ENCODE measurements around the gene CD2AP. TPM values are rescaled to one million over a fixed set of nuclear protein-coding genes. Genes with fewer than 3 reads are reported as not detected.
"Not testable (repeated sequence)": the region's sequence is repeated elsewhere in the genome, so short reads cannot be mapped to it uniquely, and the experiment has no call there.

The CD2AP gene, protein sequence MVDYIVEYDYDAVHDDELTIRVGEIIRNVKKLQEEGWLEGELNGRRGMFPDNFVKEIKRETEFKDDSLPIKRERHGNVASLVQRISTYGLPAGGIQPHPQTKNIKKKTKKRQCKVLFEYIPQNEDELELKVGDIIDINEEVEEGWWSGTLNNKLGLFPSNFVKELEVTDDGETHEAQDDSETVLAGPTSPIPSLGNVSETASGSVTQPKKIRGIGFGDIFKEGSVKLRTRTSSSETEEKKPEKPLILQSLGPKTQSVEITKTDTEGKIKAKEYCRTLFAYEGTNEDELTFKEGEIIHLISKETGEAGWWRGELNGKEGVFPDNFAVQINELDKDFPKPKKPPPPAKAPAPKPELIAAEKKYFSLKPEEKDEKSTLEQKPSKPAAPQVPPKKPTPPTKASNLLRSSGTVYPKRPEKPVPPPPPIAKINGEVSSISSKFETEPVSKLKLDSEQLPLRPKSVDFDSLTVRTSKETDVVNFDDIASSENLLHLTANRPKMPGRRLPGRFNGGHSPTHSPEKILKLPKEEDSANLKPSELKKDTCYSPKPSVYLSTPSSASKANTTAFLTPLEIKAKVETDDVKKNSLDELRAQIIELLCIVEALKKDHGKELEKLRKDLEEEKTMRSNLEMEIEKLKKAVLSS
- total RNA-seq (10 to 100 TPM; 30.7 to 32.2 TPM), polyA plus RNA-seq (1 to 10 TPM; 7.3 to 7.9 (median 7.7) TPM), total RNA-seq (76.4 to 117 (median 102) reads per million in 6 experiments)

DNA sequence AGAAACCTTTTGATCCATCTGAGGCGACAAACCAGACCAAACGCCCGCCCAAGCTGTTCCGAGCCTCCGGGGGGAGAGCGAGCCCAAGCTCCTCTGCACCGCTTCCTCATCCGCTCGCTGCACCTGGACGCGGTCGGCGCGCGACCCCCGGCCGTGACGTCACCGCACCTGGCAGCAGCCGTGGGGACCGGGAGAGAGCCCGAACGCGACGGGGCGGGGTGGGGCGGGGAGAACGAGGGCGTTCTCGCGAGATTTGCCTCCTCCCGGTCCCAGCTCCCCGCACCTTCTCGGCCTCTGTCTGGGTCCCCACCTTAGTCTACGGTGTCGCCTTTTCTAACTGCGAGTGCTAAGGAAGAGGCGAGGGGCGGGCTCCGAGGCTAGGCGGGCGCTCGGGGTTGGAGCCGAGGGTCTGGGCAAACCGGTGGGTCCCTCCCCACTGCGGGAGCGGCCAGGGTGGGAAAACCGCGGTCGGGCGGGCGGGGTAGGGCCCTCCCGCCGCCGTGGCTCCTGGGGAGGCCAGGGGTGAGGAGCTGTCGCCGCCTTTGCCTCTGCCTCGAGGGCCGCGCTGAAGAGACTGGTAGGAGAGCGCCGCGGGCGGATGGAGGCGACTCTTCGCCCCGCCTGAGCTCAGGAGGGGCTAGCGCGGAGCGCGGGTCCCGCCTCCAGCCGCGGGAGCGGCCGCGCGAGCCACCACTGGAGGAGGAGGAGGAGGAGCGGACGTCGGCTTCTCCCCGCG lies at the start of gene CD2AP:
Gene CD2AP, plus strand, starts transcription at position 293 of the 736 bp plus-strand sequence. CDS start 456 bp downstream, outside the sequence.
- no peaks in the 10 kb centered on the region for H3K9me3 Mint-ChIP-seq
- H3K4me3 Mint-ChIP-seq: peak within 1 kb of the TSS; percentile 95 to 100 (median 99)
- no peaks in the 10 kb centered on the region for H3K27me3 Mint-ChIP-seq
- POLR2A ChIA-PET: interaction anchor here (0.6 to 3.4 kb wide), 13 partner anchors 9 to 235 kb away, joined by 3 to 26 read pairs (median 5); no protein-coding TSS in a partner anchor
- peak within 1 kb of the TSS; percentile 95 to 100 (median 98) for H3K27ac Mint-ChIP-seq
- H3K4me1 Mint-ChIP-seq: peaks cover 18 to 52% (median 46%) of the 10 kb centered on the region in 4 donors
- H3K36me3 Mint-ChIP-seq: no peaks in the 10 kb centered on the region
- DNase-seq: peak; percentile 89 to 97 (median 94)
- peak; percentile 78 to 84 for ATAC-seq

DNA sequence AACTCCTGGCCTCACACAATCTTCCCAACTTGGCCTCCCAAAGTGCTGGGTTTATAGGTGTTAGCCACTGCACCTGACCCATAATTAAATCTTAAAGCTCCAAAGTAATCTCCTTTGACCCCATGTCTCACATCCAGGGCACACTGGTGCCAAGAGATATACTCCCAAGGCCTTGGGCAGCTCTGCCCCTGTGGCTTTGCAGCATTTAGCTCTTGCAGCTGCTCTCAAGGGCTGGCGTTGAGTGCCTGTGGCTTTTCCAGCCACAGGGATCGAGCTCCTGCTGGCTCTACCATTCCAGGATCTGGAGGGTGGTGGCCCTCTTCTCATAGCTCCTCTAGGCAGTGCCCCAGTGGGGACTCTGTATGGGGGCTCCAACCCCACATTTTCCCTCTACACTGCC lies 49.3 kb upstream of the CD2AP start:
- Mint-ChIP-seq H3K36me3 (peaks cover 0 to 29% (median 13%) of the 10 kb centered on the region in 3 donors), H3K27ac (no peak overlapping the region), H3K4me1 (no peaks in the 10 kb centered on the region), H3K27me3 (peaks cover 0 to 2% (median 0%) of the 10 kb centered on the region in 5 donors), H3K4me3 (no peak overlapping the region), H3K9me3 (peaks cover 0 to 52% (median 23%) of the 10 kb centered on the region in 9 donors)
- ATAC-seq (no peak), DNase-seq (no peak)
- POLR2A ChIA-PET: no interaction called here

DNA sequence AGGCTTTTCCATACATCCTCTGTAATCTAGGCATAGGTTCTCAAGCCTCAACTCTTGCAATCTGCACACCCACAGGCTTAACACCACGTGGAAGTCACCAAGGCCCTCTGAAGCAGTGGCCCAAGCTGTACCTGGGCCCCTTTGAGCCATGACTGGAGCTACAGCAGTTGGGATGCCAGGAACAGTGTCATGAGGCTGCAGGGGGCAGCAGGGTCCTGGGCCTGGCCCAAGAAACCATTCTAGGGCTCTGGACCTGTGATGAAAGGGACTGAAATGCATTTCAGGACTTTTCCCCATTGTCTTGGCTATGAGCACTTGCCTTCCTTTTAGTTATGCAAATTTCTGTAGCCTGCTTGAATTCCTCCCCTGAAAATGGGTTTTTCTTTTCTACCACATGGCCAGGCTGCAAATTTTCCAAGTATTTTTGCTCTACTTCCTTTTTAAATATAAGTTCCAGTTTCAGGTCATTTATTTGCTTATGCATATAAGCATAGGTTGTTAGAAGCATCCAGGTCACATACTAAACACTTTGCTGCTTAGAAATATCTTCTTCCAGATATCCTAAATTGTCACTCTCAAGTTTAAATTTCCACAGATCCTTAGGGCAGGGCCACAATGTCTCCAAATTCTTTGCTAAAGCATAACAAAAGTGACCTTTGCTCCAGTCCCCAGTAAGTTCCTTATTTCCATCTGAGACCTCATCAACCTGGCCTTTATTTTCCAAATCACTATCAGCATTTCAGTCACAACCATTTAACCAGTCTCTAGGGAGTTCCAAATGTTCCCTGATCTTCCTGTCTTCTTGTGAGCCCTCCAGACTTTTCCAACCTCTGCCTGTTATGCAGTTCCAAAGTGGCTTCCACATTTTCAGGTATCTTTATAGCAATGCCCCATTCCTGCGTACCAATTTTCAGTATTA lies 48.6 kb upstream of the CD2AP start:
- Mint-ChIP-seq H3K36me3 (peaks cover 0 to 29% (median 13%) of the 10 kb centered on the region in 3 donors), H3K9me3 (peaks cover 0 to 52% (median 23%) of the 10 kb centered on the region in 9 donors), H3K4me3 (no peak overlapping the region), H3K27me3 (peaks cover 0 to 2% (median 0%) of the 10 kb centered on the region in 5 donors), H3K4me1 (no peaks in the 10 kb centered on the region), H3K27ac (no peak overlapping the region)
- DNase-seq: no peak
- POLR2A ChIA-PET: no interaction called here
- no peak for ATAC-seq

DNA sequence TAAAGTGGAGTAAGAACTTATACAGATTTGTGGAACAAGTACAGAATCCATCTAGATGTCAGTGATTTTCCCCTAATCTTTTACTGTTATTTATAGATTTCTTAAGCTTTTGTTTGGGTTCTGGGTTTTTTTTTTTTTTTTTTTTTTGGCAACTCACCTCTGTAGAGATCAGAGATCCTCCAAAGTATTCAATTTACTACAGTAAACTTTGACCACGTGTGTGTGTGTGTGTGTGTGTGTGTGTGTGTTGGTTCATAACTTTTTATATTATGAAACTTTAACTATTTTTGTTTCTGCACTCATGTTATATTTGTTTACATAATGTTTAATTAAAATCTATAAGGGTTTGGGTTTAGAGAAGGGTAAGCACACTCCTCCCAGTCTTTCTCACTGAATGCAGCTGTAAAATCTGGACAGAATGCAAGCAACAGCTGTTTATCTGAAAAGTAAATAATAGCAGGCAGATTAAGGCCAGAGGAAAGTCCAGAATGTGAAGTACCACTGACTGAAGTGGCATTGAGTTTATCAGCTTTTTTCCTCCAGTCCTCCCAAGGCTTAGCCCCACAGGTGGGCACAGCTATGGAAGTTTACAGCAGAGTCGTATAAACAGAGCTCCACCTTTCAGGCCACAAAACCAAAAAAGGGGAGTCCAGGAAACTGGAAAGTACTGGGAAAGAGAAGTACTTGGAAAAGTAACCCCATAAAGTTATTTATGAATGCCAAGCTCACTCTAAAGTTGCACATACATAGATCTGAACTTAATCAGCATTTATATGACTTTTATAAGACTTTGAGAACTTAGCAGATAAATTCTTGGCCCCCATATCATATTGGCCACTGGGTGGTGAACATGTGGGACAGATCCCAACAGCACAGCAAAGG lies 43.0 kb upstream of the CD2AP start:
- Mint-ChIP-seq H3K9me3 (peaks cover 0 to 31% (median 16%) of the 10 kb centered on the region in 9 donors), H3K36me3 (peaks cover 0 to 19% (median 7%) of the 10 kb centered on the region in 3 donors), H3K4me3 (no peak overlapping the region), H3K4me1 (peaks cover 0 to 22% (median 0%) of the 10 kb centered on the region in 4 donors), H3K27ac (no peak overlapping the region), H3K27me3 (peaks cover 0 to 2% (median 0%) of the 10 kb centered on the region in 5 donors)
- DNase-seq (no peak), ATAC-seq (no peak)
- POLR2A ChIA-PET: no interaction called here

DNA sequence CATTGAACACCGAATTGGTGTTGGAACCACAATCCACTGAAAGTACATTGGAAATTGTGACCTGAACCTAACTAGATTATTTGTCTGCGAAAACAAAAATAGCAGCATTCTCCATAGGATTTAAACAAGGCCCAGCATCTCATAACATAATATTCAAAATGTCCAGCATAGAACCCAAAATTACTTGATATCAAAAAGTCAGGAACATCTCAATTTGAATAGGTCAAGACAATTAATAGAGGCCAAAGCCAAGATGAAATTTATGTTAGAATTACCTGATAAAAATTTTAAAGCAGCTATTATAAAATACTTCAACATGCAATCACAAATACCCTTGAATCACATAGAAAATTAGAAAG lies 42.4 kb upstream of the CD2AP start:
- Mint-ChIP-seq H3K4me3 (no peak overlapping the region), H3K9me3 (peaks cover 0 to 25% (median 12%) of the 10 kb centered on the region in 9 donors), H3K36me3 (peaks cover 0 to 17% (median 7%) of the 10 kb centered on the region in 3 donors), H3K27ac (no peak overlapping the region), H3K4me1 (peaks cover 0 to 25% (median 0%) of the 10 kb centered on the region in 4 donors), H3K27me3 (peaks cover 0 to 2% (median 0%) of the 10 kb centered on the region in 5 donors)
- POLR2A ChIA-PET: no interaction called here
- ATAC-seq: no peak
- DNase-seq: no peak

DNA sequence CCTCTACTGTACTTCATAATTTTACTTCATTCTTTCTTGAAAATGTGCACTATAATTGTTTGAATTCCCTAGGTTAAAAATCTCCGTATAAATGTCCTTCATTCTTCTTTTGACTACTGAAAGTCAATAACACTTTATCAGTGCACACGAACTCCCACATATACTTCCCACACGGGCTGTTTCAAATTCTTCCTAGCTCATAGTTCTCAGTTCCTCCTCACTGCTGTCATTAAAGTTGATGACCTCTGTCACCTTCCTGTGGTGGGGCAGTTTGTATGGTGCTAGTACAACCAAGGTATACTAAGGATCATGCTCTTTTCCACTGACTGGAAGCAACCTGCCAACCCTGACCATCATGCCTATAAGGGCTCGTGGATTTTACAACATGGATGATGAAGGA lies 40.0 kb upstream of the CD2AP start:
- Mint-ChIP-seq H3K27ac (no peak overlapping the region), H3K27me3 (no peaks in the 10 kb centered on the region), H3K4me3 (no peak overlapping the region), H3K36me3 (peaks cover 0 to 4% (median 0%) of the 10 kb centered on the region in 3 donors), H3K9me3 (peaks cover 0 to 4% (median 2%) of the 10 kb centered on the region in 9 donors), H3K4me1 (peaks cover 0 to 28% (median 0%) of the 10 kb centered on the region in 4 donors)
- ATAC-seq (no peak), DNase-seq (no peak)
- POLR2A ChIA-PET: no interaction called here

DNA sequence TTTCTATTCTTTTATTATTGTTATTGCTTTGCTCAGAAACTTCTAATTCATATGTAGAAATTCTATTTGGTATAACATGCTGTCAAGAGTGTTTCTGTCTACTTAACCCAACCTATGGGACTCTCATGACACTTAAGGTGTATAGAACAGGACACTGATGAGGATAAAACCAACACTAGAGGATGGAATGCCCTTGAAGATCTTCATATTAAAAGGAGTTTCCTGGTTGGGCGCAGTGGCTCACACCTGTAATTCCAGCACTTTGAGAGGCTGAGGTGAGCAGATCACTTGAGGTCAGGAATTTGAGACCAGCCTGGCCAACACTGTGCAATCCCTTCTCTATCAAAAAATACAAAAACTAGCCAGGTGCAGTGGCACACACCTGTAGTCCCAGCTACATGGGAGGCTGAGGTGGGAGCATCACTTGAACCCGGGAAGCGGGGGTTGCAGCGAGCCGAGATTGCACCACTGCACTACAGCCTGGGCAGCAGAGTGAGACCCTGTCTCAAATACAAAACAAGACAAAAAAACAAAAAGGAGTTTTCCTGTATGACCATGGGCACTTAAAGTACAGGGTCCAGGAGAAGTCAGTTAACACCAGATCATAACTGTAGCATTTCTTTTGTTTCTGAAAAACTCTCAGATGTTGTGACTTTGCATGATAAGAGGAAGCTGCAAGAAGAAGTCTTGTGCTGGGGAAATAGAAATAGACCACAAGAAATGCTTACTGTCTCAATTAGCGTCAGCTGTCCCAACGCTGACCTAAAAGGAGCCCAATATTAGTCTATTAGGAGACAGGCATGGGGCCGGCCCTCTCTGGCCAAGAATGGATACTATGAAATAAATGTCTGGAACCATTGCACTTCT lies 38.9 kb upstream of the CD2AP start:
- peaks cover 0 to 28% (median 0%) of the 10 kb centered on the region in 4 donors for H3K4me1 Mint-ChIP-seq
- no peak overlapping the region for H3K4me3 Mint-ChIP-seq
- H3K9me3 Mint-ChIP-seq: peaks cover 0 to 4% (median 2%) of the 10 kb centered on the region in 9 donors
- ATAC-seq (no peak), DNase-seq (no peak)
- H3K36me3 Mint-ChIP-seq: peaks cover 0 to 4% (median 0%) of the 10 kb centered on the region in 3 donors
- no peak overlapping the region for H3K27ac Mint-ChIP-seq
- POLR2A ChIA-PET: no interaction called here
- no peaks in the 10 kb centered on the region for H3K27me3 Mint-ChIP-seq

DNA sequence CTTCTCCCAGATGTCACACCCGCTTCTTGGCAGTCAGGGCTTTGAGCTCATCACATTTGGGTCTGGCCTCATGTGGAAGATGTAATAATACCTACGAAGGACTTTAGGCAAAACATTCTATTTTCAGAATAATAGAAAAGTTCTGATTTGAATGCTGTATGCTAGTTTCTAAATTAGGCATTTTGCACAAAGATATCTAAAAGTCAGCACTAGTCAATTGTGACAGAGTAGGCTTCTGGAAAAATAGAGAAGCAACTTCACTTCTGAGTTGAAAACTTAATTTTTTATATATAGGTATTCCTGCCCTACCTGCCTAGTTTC lies 38.3 kb upstream of the CD2AP start:
- Mint-ChIP-seq H3K27me3 (no peaks in the 10 kb centered on the region), H3K4me3 (no peak overlapping the region), H3K9me3 (peaks cover 0 to 4% (median 2%) of the 10 kb centered on the region in 9 donors), H3K36me3 (peaks cover 0 to 4% (median 0%) of the 10 kb centered on the region in 3 donors), H3K4me1 (peaks cover 0 to 28% (median 0%) of the 10 kb centered on the region in 4 donors), H3K27ac (no peak overlapping the region)
- DNase-seq: no peak
- ATAC-seq: no peak
- POLR2A ChIA-PET: no interaction called here

DNA sequence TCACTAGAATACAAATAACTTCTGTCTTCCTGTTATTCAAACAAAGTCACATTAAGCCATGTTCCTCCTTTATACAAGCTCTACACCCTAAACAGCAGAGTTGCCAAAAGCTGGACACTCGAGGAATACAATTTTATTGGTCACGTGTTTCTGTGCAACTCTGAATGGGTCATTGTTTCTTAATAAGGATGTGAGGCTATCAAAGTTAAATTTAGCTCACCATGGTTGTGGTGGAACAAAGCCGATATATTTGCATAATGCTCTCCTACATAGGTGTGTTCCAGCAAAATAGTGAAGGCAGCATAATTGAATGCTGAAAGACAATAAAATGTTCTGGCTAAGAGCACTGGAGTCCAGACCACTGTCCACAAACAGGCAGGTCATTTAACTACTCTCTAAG lies 36.9 kb upstream of the CD2AP start:
- no peak overlapping the region for H3K4me3 Mint-ChIP-seq
- ATAC-seq (no peak), DNase-seq (no peak)
- POLR2A ChIA-PET: no interaction called here
- H3K27ac Mint-ChIP-seq: no peak overlapping the region
- H3K27me3 Mint-ChIP-seq: no peaks in the 10 kb centered on the region
- H3K36me3 Mint-ChIP-seq: no peaks in the 10 kb centered on the region
- H3K9me3 Mint-ChIP-seq: no peaks in the 10 kb centered on the region
- H3K4me1 Mint-ChIP-seq: peaks cover 0 to 28% (median 0%) of the 10 kb centered on the region in 4 donors

DNA sequence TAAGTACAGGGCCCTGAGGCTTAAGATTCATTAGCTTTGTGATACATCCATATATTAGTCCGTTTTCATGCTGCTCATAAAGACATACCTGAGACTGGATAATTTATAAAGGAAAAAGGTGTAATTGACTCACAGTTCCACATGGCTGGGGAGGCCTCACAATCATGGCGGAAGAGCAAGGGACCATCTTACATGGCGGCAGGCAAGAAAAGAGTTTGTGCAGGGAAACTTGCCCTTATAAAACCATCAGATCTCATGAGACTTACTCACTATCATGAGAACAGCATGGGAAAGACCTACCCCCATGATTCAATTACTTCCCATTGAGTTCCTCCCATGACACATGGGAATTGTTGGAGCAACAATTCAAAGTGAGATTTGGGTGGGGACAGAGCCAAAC lies 32.6 kb upstream of the CD2AP start:
- H3K27ac Mint-ChIP-seq, DNase-seq, H3K4me3 Mint-ChIP-seq, H3K36me3 Mint-ChIP-seq, H3K9me3 Mint-ChIP-seq, H3K27me3 Mint-ChIP-seq, POLR2A ChIA-PET, ATAC-seq: not testable (repeated sequence)
- peaks cover 7 to 12% (median 11%) of the 10 kb centered on the region in 4 donors for H3K4me1 Mint-ChIP-seq
